RWPE1 (cell line): Measurements from ENCODE around the gene MRPS25.

Source experiments
- CTCF ChIA-PET: fragments of 350-600 bp; sonication (Branson Sonifier 250); formaldehyde crosslinking; extraction: SDS; loops from one replicate; lab custom pipeline; 2021; lab: Yijun Ruan, JAX
- POLR2A ChIA-PET: fragments of 400-600 bp; formaldehyde crosslinking; extraction: SDS; loops from one replicate; lab custom pipeline; 2020; ENCODE audit warnings: antibody characterized with exemption; ENCODE audit not compliant: low non-redundant PET; lab: Yijun Ruan, JAX
- DNase-seq: peaks from one replicate; pipeline ENCODE4 v3.0.0; 2012; ENCODE audit warnings: low spot score
- H3K27ac ChIP-seq: fragments of 450-650 bp; 2 replicates; pipeline ENCODE4 v1.5.1; 2017
- TF ChIP-seq, protein P1 (sequence below): fragments of 450-650 bp; conservative IDR thresholded peaks from 2 replicates; pipeline ENCODE4 v1.5.1; 2017; ENCODE audit warnings: low read depth, mild to moderate bottlenecking

The MRPS25 gene

DNA sequence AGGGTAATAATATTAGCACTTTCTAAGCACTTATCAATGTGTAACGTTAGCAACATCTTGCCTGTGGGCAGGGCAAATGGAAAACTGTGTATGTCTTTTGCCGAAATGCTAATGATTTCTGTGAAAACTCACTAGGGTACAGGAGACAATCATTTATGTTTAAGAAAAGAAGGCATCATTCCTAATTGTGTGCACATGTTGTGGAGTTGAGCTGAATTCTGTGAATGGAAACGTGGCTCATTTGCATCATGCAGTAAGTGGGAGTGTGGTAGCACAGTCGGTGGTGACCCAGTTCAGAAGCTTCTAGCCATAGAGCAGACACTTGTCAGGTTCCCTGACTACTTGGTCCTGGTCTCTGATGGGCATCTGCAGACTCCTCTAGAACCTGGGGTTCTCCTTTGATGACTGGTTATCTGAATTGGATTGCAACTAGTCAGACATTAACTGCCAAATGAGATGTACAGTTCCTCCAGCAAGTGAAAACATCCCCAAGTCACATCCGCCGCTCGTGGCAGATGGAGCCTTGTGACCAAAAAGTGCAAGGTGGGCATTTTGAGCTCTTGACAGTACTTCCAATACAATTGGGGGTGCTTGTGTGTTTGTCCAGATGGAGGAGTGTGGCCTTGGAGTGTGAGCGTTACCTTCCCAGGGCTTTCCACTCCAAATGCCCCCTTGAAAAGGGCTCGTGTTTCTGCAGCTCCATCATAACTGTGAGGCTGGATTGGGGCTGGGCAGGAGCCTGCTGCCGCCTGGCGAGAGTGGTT, 21.5 kb downstream of the MRPS25 start:
- TF ChIP-seq, protein P1, sequence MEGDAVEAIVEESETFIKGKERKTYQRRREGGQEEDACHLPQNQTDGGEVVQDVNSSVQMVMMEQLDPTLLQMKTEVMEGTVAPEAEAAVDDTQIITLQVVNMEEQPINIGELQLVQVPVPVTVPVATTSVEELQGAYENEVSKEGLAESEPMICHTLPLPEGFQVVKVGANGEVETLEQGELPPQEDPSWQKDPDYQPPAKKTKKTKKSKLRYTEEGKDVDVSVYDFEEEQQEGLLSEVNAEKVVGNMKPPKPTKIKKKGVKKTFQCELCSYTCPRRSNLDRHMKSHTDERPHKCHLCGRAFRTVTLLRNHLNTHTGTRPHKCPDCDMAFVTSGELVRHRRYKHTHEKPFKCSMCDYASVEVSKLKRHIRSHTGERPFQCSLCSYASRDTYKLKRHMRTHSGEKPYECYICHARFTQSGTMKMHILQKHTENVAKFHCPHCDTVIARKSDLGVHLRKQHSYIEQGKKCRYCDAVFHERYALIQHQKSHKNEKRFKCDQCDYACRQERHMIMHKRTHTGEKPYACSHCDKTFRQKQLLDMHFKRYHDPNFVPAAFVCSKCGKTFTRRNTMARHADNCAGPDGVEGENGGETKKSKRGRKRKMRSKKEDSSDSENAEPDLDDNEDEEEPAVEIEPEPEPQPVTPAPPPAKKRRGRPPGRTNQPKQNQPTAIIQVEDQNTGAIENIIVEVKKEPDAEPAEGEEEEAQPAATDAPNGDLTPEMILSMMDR: no peak
- CTCF ChIA-PET: interaction anchor here (1.1 kb wide), 1 partner anchor 9 kb away, joined by 4 read pairs; no protein-coding TSS in a partner anchor
- no peak for DNase-seq
- POLR2A ChIA-PET: no interaction called here
- H3K27ac ChIP-seq: no peak overlapping the region

DNA sequence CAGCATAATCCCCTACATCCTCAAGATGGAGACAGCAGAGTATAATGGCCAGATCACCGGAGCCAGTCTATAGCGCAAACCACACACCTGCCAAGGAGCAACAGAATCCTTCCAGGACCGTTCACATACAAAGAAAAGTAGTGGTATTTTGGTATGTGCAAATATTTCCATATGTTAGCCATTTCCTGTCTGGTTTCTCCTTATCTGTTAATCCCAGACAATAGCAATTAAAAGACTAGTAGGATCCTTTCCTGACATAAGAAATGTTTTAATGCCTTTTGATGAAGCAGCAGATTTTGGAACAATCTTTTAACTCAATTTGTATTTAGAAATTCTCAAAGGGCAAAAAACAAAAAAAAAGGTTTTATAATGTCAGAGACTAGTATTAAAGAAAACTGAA, 22.2 kb downstream of the MRPS25 start:
- TF ChIP-seq, protein P1: no peak
- ChIA-PET POLR2A (no interaction called here), CTCF (interaction anchor here (1.1 kb wide), 1 partner anchor 10 kb away, joined by 4 read pairs; no protein-coding TSS in a partner anchor)
- H3K27ac ChIP-seq: no peak overlapping the region
- no peak for DNase-seq

DNA sequence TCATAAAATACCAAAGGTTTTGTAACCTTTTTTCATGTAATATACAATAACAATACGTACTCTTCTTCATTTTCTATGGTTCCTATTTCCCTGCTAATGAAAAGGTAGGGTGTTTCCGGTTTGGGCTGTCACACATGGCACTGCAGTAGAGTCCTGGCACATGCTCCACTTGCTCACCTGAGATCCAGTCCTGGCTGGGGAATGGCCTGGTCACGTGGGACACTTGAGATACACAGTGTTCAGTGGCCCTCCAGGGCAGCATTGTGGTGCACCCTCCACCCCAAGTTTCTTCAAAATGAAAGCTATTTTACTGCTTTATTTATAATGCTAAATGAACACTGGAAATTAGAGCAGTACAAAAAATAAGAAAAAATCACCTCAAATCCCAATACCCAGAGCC, 23.2 kb downstream of the MRPS25 start:
- ChIA-PET POLR2A (interaction anchor here (0.6 kb wide), 1 partner anchor 22 kb away, joined by 3 read pairs; no protein-coding TSS in a partner anchor), CTCF (interaction anchor here (0.5 kb wide), 1 partner anchor 1645 kb away, joined by 3 read pairs; no protein-coding TSS in a partner anchor)
- TF ChIP-seq, protein P1: no peak
- H3K27ac ChIP-seq: no peak overlapping the region
- no peak for DNase-seq

DNA sequence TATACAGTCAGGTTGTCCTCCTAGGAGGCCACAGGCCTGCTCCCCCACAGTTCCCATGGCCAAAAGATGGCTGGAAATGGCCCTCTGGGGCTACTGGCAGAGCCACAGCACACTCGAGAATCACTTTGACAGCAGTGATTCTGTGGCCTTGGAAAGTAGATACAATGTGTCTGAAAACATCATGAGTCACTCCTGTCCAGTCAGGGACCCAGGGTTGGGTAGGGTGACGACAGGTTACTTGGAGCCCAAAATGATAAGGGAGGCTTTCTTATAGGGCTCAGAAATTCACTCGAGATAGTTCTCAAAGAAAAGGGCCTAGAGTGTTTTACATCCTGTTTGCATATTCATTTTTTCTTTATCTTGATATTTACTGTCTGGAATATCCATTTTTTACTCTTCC, 24.3 kb downstream of the MRPS25 start:
- ChIA-PET CTCF (no interaction called here), POLR2A (no interaction called here)
- TF ChIP-seq, protein P1: no peak

DNA sequence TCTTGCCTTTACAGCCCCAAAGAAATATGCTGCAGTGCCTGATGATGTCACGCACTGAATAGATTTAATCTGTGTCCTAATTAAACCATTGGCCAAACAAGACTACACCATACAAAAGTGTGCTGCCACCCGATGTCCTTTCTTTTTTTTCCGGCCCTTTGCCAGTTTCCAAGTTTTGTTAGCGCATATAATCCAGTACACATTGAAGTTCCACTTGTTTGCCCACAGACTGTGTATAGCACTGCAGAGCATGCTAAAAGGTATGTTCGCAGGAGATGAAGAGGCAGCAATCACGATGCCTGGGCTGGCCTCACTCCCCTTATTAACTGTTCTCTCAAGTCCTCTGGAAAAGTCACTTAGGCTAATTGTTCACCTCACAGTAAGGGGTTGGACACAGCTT, 26.8 kb downstream of the MRPS25 start:
- DNase-seq: no peak
- CTCF ChIA-PET: interaction anchor here (0.6 kb wide), 1 partner anchor 14 kb away, joined by 3 read pairs; no protein-coding TSS in a partner anchor
- POLR2A ChIA-PET: no interaction called here
- TF ChIP-seq, protein P1: no peak
- H3K27ac ChIP-seq: no peak overlapping the region

More for the DNA sequence above, 24.3 kb downstream of the MRPS25 start:
- peak overlapping the region; percentile 28; the same call in 1 of the 2 replicates for H3K27ac ChIP-seq
- no peak for DNase-seq

DNA sequence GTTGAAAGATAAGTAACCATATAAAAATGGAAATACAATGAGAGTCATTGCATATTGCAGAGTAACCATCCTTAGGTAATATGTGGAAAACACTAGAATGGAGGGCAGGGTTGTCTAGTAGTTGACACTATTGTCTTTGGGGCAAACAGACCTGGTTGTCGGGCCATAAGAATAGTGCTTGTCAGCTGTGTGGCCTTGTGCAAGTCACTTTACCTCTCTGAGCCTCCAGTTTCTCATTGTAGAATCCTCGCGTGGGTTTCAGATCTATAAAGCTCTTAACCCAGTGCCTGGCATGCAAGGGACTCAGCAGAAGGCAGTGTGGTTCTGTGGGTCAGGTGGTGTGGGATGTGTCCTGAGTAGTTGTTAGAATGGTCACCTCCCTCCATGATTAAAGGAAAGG, 32.0 kb downstream of the MRPS25 start:
- ChIA-PET POLR2A (no interaction called here), CTCF (no interaction called here)
- H3K27ac ChIP-seq: no peak overlapping the region
- TF ChIP-seq, protein P1: no peak
- no peak for DNase-seq
